ENCODE results near the gene TCEAL9.
"Not testable (repeated sequence)": the region's sequence is repeated elsewhere in the genome, so short reads cannot be mapped to it uniquely, and the experiment has no call there.

The TCEAL9 gene, protein sequence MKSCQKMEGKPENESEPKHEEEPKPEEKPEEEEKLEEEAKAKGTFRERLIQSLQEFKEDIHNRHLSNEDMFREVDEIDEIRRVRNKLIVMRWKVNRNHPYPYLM

GRCh38 chrX:103356130-103356798 is at the start of gene TCEAL9:
TCEAL9 (plus strand) TSS chrX:103356506; CDS start chrX:103357685, 1,179 bp downstream.
- FAIRE-seq, result peak; percentile 77

DNA sequence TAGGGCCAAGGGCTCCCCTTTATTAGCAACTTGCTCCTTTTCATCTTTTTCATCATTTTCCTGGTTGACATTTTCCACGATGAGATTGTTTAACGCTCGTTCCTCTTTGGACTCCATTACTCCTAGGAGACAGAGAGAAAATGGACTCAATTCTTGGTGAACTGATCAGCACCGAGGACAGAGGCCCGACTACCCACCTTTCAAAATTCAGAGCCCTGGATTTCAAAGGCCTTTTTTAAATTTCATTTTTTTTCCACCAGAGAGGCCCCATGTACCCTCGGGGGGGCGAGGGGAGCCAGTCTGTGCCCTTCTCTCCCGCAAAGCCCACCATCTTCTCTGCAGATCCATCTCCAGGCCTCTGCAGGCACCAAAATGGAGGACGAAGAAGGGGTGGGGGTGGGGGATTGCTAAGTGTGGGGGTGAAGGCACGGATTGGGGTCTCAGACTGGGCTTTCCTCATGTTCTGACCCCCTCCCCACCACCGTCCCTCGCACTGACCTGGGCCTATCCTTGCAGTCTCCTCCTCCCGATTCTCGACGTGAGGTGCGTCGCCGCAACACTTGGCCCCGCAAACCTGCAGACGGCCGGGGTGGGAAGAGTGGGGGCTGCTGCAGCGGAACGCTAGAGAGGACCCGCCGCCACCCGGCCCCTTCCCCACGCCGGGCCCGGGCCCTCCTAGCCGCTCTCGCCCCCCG is 46.3 kb upstream of the TCEAL9 start:
- FAIRE-seq, result no peak

DNA sequence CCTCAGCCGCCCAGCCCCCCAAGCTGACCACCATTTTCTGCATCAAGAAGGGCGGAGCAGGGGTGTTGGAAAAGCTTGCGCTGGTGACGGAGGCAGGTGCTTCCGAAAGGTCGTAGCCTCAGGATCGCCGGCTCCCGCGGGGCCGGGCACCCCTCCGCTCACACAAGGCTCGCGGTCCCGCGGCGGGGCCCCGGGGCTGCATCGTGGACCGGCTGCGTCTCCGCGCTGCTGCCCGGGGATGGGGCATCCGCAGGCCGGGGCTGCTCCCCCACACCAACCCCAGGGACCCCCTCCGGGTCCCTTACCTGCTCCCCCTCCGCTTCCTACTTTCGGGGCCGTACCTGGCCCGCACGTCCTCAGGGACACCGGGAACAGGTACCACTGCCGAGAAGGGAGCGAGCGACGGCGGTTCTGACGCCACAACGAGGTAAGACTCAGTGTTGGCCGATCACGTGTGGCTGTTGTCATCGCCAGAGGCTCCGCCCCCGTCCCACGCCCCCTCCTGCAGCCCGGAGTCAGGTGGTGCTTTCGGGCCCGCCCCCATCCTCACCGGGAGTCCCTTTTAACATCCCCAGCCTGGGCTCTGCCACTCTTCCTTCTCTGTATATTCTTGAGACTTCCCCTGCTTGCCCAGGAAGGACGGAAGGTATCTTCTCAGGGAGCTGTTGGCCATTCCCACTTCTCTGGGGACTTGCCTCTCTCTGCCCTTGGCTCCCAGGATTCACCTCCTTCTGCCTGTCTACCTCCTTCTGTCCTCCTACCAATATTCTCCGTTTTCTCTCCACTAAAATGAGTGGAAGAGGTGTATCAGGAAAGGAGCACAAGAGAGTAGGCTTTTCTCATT is 45.5 kb upstream of the TCEAL9 start, which contains the start of gene BEX2:
Gene BEX2, minus strand, starts transcription at position 436 of the 844 bp plus-strand sequence. CDS start 1,014 bp downstream, outside the sequence.
- FAIRE-seq, result peak; percentile 87

DNA sequence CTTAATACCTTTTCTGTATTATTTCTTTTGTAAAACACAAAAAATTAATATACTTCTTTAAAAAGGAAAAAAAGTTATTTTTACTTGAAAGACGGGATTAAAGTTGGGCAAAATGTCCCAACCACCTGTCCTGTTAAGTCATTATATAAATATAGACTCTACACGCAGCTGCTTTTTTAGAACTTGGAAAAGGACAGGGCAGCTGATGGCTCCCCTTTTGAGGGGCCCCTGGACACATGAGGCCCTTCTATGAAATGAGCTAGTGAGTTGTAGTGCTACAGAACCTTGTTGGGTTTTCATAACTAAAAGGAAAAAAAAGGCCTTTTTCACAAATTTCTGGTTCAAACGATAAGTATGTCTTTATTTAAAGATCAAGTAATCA is 44.9 kb upstream of the TCEAL9 start:
- peak; percentile 42 for FAIRE-seq

GRCh38 chrX:103329991-103330390 is 26.3 kb upstream of the TCEAL9 start, which contains the start of gene TCEAL7:
TCEAL7 (plus strand) TSS chrX:103330239; CDS start chrX:103331404, 1,165 bp downstream.
- no peak for FAIRE-seq

DNA sequence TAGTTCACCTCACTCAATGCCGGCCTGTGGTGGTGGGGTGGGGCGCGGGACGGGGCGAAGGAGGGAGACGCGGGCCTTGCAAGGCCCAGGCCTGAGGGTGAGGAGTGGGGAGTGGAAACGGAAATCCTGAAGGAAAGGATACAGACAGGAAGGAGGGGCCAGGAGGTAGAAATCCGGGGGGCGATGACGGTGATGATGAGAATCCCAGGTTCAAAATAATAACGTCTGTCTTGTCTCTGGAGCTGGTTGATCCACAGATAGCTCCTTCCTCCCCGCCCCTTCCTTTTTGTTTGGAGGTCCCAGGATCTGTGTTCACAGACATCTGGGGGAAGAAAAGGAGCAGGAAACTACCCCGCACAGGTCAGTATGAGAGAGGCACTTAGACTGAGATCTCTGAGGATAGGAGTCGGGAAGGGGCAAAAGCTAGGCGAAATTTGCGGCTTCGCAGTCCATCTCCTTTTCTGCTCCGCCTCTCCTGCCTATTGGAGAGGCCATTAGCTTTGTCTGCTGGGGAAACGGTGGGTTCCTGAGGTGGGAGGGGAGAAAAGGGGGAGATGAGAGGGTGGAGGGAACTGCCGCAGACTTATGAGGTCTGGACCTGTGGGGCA is 25.5 kb upstream of the TCEAL9 start:
- FAIRE-seq, result no peak

GRCh38 chrX:103338663-103339062 is 17.6 kb upstream of the TCEAL9 start:
- FAIRE-seq, result no peak

DNA sequence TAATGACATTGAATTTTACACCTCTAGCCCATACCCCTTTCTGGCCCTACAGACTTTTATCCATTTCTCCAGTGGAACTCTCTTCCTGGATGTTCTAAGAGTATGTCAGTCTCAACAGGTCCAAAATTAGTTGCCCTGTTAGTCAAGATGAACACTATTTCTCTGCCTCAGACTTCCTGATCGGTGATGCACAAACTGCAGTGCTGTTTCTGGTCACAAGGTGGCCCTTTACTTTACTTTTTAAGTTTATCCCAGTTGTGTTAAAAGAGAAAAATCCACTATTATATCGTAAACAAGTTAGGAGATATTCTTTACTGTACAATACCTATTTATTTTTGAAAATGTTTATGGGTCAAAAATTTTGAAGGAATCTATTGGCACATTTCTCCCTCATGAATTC is 13.2 kb upstream of the TCEAL9 start:
- FAIRE-seq, result peak; percentile 90

DNA sequence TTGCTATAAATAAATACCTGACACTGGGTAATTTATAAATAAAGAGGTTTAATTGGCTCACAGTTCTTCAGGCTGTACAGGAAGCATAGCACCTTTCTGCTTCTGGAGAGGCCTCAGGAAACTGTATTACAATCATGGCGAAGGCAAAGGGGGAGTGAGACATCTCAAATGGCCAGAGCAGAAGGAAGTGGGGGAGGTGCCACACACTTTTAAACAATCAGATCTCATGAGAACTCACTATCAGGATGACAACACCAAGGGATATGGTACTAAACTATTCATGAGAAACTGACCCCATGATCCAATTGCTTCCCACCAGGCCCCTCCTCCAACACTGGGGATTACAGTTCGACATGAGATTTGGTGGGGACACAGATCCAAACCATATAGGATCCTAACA is 11.7 kb upstream of the TCEAL9 start:
- no peak for FAIRE-seq

GRCh38 chrX:103347682-103348397 is 8.5 kb upstream of the TCEAL9 start:
- no peak for FAIRE-seq

- no peak for FAIRE-seq
These were observed 552 bp downstream of the TCEAL9 start for GRCh38 chrX:103356858-103357257.

DNA sequence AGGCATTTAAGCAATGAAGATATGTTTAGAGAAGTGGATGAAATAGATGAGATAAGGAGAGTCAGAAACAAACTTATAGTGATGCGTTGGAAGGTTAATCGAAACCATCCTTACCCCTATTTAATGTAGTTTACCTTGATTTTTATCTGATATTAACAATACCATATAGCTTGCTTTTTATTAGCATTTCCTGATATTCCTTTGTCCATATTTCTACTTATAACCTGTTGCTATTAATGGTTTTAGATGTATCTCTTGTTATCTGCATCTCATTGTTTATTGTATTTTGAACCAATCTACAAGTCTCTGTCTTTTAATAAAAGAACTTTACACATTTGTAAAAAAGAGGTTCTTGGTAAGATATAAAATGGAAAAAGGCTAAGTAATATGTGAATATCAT is 1.6 kb downstream of the TCEAL9 start:
- peak; percentile 17 for FAIRE-seq

- FAIRE-seq, result not testable (repeated sequence)
These were observed 3.3 kb downstream of the TCEAL9 start for GRCh38 chrX:103359605-103360004.

GRCh38 chrX:103360092-103360491 is 3.8 kb downstream of the TCEAL9 start:
- no peak for FAIRE-seq

GRCh38 chrX:103360916-103361315 is 4.6 kb downstream of the TCEAL9 start:
- FAIRE-seq, result no peak

- FAIRE-seq, result no peak
These were observed 5.5 kb downstream of the TCEAL9 start for GRCh38 chrX:103361798-103362197.

DNA sequence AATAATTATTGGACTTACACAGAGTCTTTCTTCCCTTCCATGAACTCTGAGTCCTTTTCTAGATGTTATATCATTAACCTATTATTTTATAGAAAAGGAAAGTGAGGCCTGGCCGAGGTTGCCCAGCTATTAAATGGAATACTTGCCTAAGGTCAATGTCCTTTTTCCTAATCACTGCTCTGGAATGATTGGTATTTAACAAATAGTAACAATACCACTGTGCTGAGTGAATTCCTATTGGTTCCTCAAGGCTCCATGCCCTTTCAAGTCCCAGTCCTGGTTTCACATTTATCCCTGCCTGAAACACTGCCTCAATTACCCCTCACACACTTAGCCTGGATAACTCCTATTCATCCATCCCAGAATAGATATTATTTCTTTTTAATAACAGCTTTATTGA is 6.2 kb downstream of the TCEAL9 start:
- FAIRE-seq, result peak; percentile 96

DNA sequence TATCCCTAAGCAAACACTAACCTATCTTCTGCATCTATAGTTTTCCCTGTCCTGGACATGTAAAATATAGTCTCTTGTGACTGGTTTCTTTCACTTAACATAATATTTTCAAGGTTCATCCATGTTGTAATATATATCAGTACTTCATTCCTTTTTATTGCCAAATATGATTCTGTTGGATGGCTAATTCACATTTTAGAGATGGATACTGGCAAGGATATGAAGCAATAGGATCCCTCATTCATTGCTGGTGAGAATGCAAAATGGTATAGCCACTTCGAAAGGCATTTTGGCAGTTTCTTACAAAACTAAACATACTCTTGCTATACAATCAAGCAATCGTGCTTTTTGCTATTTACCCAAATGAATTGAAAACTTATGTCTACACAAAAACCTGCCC is 6.7 kb downstream of the TCEAL9 start:
- no peak for FAIRE-seq

- no peak for FAIRE-seq
These were observed 11.2 kb downstream of the TCEAL9 start for GRCh38 chrX:103367502-103367901.

GRCh38 chrX:103369479-103369878 is 13.2 kb downstream of the TCEAL9 start:
- no peak for FAIRE-seq

DNA sequence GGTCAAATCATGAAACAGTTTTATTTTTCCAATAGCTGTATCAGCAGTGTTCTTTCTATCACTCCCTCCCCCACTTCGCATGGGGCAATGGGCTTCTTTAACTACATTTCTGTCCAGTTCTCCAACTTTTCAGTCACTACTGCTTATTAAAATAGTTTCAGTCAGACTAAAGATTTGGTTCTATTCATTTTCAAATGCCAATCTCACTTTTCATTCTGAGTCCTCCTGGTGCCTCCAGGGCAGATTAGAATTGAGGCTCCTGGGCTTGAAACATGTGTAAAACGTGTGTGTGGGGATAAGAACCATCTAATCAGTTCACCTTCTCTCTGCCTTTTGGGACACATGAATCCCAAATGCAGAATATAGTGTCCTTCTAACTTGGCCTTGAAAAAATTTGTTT is 16.6 kb downstream of the TCEAL9 start:
- FAIRE-seq, result no peak

DNA sequence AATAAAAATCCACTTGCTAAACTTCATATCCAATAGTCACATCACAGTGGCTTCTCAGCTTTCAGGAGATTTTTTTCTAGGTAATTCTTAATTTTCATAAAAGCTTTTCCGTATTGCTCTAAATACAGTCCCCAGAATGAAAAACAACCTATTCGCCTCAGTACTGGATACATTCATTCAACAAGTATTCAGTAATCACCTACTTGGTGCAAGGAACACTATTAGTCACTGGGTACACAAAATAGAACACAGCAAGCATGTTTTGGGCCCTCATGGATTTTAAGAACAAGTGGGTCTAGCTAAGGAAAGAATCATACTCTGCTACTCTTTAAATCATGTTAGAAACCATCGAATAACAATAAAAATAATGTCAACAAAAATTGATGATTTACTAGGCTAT is 17.3 kb downstream of the TCEAL9 start:
- no peak for FAIRE-seq
